Stomach (tissue), 9 donors: ENCODE results near the gene TRIM29. TPM values are rescaled to one million over a fixed set of nuclear protein-coding genes. Genes with fewer than 3 reads are reported as not detected.

Experiments used
- DNase-seq, 2 donors: peaks; one replicate each; pipeline versions ENCODE4 v3.0.0 to v3.0.0-alpha.2; 2013 to 2019
- H3K27ac ChIP-seq, 5 donors: fragments of 200-600 bp in 4 of 5; sonication (generic) in 4 of 5; one replicate each; pipeline ENCODE4 v1.5.1; 2013 to 2019; ENCODE audit warnings: mild to moderate bottlenecking in 1 of 5, moderate library complexity in 1 of 5
- H3K27me3 ChIP-seq, 3 donors: fragments of 200-600 bp; sonication (generic); one replicate each; pipeline ENCODE4 v1.5.1; 2017 to 2019; ENCODE audit warnings: mixed run types in 1 of 3
- H3K36me3 ChIP-seq, 4 donors: fragments of 200-600 bp; sonication (generic); 1 replicate in 3 of 4; 2 replicates in 1 of 4; pipeline ENCODE4 v1.5.1; 2016 to 2019
- H3K4me1 ChIP-seq, 4 donors: fragments of 200-600 bp; sonication (generic); one replicate each; pipeline ENCODE4 v1.5.1; 2016 to 2019
- H3K4me3 ChIP-seq, 4 donors: fragments of 200-600 bp; sonication (generic) in 3 of 4; one replicate each; pipeline ENCODE4 v1.5.1; 2016 to 2019; ENCODE audit warnings: mild to moderate bottlenecking in 1 of 4
- H3K9me3 ChIP-seq, 4 donors: fragments of 200-600 bp; sonication (generic); one replicate each; pipeline ENCODE4 v1.5.1; 2016 to 2019
- EP300 ChIP-seq: sonication (generic); formaldehyde crosslinking; IDR thresholded peaks from one replicate; pipeline ENCODE4 v1.6.1; 2017; ENCODE audit warnings: antibody characterized with exemption
- POLR2A ChIP-seq, 4 donors: fragments of 450-650 bp; IDR thresholded peaks; one replicate each; pipeline ENCODE4 v1.6.1; 2016; ENCODE audit warnings: antibody characterized with exemption in 4 of 4, control low read depth in 2 of 4, mild to moderate bottlenecking in 1 of 4, moderate library complexity in 1 of 4
- POLR2AphosphoS5 ChIP-seq, 3 donors: sonication (generic); formaldehyde crosslinking; IDR thresholded peaks; one replicate each; pipeline ENCODE4 v1.6.1; 2016; ENCODE audit warnings: antibody characterized with exemption in 3 of 3
- WGBS, 5 donors: extraction: QIAGEN DNeasy Blood & Tissue Kit in 3 of 5; methylation state at CpG; one replicate each; pipeline versions ENCODE4 v1.1.5 to v1.1.7; 2013 to 2018; 5-methylcytosine and 5-hydroxymethylcytosine counted together
- intact Hi-C: fragments of 100-400 bp; cut with DNase I; formaldehyde crosslinking; loops from one replicate; pipeline ENCODE4 v1.15.1; 2023; ENCODE audit warnings: low total_unique reads
- polyA plus RNA-seq, 3 donors: library from polyadenylated mRNA; stranded (reverse); fragments of 200-250 nt; gene quantifications; one replicate each; pipeline ENCODE4 v1.2.3, GENCODE V29; 2013
- total RNA-seq, 5 donors: library from RNA; depleted of rRNA; stranded (reverse); fragments of >200 nt; gene quantifications; one replicate each; pipeline versions ENCODE4 v1.1.0 to v1.2.3, GENCODE V29; 2014 to 2016
- TF ChIP-seq, protein P1 (sequence below), 7 experiments: fragments of 450-650 bp in 4 of 7; fragments of 200-600 bp in 3 of 7; sonication (generic) in 3 of 7; IDR thresholded peaks; one replicate each; pipeline ENCODE4 v1.5.1; 2016 to 2019; ENCODE audit warnings: antibody characterized with exemption in 7 of 7, control low read depth in 2 of 7, mild to moderate bottlenecking in 1 of 7
- donor health status: healthy with polysubstance abuse.
- donor health status: Bipolar disorder and iron deficiency.
- donor health status: healthy.

The TRIM29 gene
- total and polyA plus RNA-seq, 8 donors, result 1.4 to 287 (median 2.2) TPM; not detected in 2

- no peaks in the 10 kb centered on the region for H3K4me1 ChIP-seq
These were observed 29.1 kb downstream of the TRIM29 start for GRCh38 chr11:120108785-120109168.

GRCh38 chr11:120108154-120108784, 29.6 kb downstream of the TRIM29 start:
- Histone ChIP-seq H3K27me3 (peaks cover 0 to 43% (median 6%) of the 10 kb centered on the region in 3 donors), H3K36me3 (no peaks in the 10 kb centered on the region), H3K9me3 (no peaks in the 10 kb centered on the region), H3K27ac (no peak overlapping the region), H3K4me3 (no peak overlapping the region), H3K4me1 (no peaks in the 10 kb centered on the region)
- WGBS, 5 donors, result 0 to 1% (median 1%) methylated on average over 6 of the region's 6 CpGs
- peak; percentile 80 to 87 for DNase-seq
- intact Hi-C loops, result loop anchor here (10.0 kb wide), 1 partner anchor 623 kb away; no protein-coding TSS in a partner anchor
- TF ChIP-seq, protein P1, sequence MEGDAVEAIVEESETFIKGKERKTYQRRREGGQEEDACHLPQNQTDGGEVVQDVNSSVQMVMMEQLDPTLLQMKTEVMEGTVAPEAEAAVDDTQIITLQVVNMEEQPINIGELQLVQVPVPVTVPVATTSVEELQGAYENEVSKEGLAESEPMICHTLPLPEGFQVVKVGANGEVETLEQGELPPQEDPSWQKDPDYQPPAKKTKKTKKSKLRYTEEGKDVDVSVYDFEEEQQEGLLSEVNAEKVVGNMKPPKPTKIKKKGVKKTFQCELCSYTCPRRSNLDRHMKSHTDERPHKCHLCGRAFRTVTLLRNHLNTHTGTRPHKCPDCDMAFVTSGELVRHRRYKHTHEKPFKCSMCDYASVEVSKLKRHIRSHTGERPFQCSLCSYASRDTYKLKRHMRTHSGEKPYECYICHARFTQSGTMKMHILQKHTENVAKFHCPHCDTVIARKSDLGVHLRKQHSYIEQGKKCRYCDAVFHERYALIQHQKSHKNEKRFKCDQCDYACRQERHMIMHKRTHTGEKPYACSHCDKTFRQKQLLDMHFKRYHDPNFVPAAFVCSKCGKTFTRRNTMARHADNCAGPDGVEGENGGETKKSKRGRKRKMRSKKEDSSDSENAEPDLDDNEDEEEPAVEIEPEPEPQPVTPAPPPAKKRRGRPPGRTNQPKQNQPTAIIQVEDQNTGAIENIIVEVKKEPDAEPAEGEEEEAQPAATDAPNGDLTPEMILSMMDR (IDR thresholded peaks at IDR 0.05), result peak in 5 of 7 experiments; percentile 94 to 99 (median 97)
- TF ChIP-seq EP300, result no peak

More at GRCh38 chr11:120108785-120109168, 29.1 kb downstream of the TRIM29 start:
- no peak overlapping the region for H3K27ac ChIP-seq
- peaks cover 0 to 47% (median 6%) of the 10 kb centered on the region in 3 donors for H3K27me3 ChIP-seq
- H3K9me3 ChIP-seq, result no peaks in the 10 kb centered on the region
- no peaks in the 10 kb centered on the region for H3K36me3 ChIP-seq
- intact Hi-C loops, result loop anchor here (10.0 kb wide), 1 partner anchor 624 kb away; no protein-coding TSS in a partner anchor
- no peak overlapping the region for H3K4me3 ChIP-seq
- peak in 1 of 2 donors; percentile 42 for DNase-seq
- TF ChIP-seq POLR2A (IDR thresholded peaks at IDR 0.05) (no peak), POLR2AphosphoS5 (IDR thresholded peaks at IDR 0.05) (no peak), EP300 (no peak)
- TF ChIP-seq, protein P1 (IDR thresholded peaks at IDR 0.05), result no peak
- 35 to 54% (median 36%) methylated on average over 6 of the region's 6 CpGs for WGBS, 5 donors

DNA sequence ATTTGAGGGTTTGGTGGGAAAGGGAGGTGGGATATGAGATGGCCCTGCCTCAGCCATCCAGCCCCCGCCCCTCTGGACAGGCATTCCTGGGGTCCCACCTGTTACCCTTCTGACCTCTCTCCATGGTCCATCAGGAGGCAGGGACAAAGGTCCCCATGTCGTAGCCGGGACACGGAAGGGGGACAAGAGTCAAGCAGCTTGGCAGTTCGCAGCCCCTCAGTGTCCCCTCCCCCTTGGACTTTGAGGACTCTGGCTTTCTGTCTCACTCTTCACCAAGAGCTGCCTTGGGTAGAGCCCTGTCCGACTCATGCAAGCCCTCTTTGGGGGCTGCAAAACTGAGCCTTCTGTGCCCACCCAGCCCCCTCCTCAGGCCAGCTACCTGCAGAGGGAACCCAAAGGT, 30.2 kb downstream of the TRIM29 start:
- H3K9me3 ChIP-seq, result no peaks in the 10 kb centered on the region
- no peaks in the 10 kb centered on the region for H3K4me1 ChIP-seq
- 60 to 70% (median 63%) methylated on average over 6 of the region's 6 CpGs for WGBS, 5 donors
- no peak overlapping the region for H3K27ac ChIP-seq
- no peak overlapping the region for H3K4me3 ChIP-seq
- TF ChIP-seq, protein P1 (IDR thresholded peaks at IDR 0.05), result no peak
- TF ChIP-seq EP300 (no peak), POLR2AphosphoS5 (IDR thresholded peaks at IDR 0.05) (no peak), POLR2A (IDR thresholded peaks at IDR 0.05) (no peak)
- H3K36me3 ChIP-seq, result no peaks in the 10 kb centered on the region
- DNase-seq, result no peak
- intact Hi-C loops, result loop anchor here (10.0 kb wide), 1 partner anchor 623 kb away; no protein-coding TSS in a partner anchor
- H3K27me3 ChIP-seq, result peaks cover 0 to 43% (median 6%) of the 10 kb centered on the region in 3 donors

GRCh38 chr11:120106354-120107150, 31.4 kb downstream of the TRIM29 start:
- 78 to 87% (median 84%) methylated on average over 11 of the region's 11 CpGs for WGBS, 5 donors
- DNase-seq, result no peak
- H3K4me1 ChIP-seq, result no peaks in the 10 kb centered on the region
- no peak overlapping the region for H3K4me3 ChIP-seq
- peaks cover 0 to 55% (median 6%) of the 10 kb centered on the region in 3 donors for H3K27me3 ChIP-seq
- no peak overlapping the region for H3K27ac ChIP-seq
- no peaks in the 10 kb centered on the region for H3K9me3 ChIP-seq
- TF ChIP-seq POLR2AphosphoS5 (IDR thresholded peaks at IDR 0.05) (no peak), EP300 (no peak), POLR2A (IDR thresholded peaks at IDR 0.05) (no peak)
- TF ChIP-seq, protein P1 (IDR thresholded peaks at IDR 0.05), result no peak
- no peaks in the 10 kb centered on the region for H3K36me3 ChIP-seq
- intact Hi-C loops, result loop anchor here (10.0 kb wide), 1 partner anchor 622 kb away; no protein-coding TSS in a partner anchor
